Sigmoid colon (tissue), 7 donors: ENCODE data around the gene RIMBP2. TPM values are rescaled to one million over a fixed set of nuclear protein-coding genes. Genes with fewer than 3 reads are reported as not detected.

ENCODE experiments used
- DNase-seq: peaks from one replicate; pipeline ENCODE4 v3.0.0-alpha.2; 2019
- H3K27ac ChIP-seq, 4 donors: fragments of 200-600 bp; sonication (generic); one replicate each; pipeline ENCODE4 v1.5.1; 2016 to 2019; ENCODE audit warnings: mild to moderate bottlenecking in 1 of 4
- H3K27me3 ChIP-seq, 3 donors: fragments of 200-600 bp; sonication (generic); one replicate each; pipeline ENCODE4 v1.5.1; 2019; ENCODE audit warnings: mild to moderate bottlenecking in 1 of 3
- H3K36me3 ChIP-seq, 4 donors: fragments of 200-600 bp; sonication (generic); one replicate each; pipeline ENCODE4 v1.5.1; 2016 to 2019
- H3K4me1 ChIP-seq, 4 donors: fragments of 200-600 bp; sonication (generic); one replicate each; pipeline ENCODE4 v1.5.1; 2017 to 2019
- H3K4me3 ChIP-seq, 4 donors: fragments of 200-600 bp; sonication (generic); one replicate each; pipeline ENCODE4 v1.5.1; 2017 to 2019; ENCODE audit warnings: mild to moderate bottlenecking in 2 of 4, moderate library complexity in 1 of 4
- H3K9me3 ChIP-seq, 4 donors: fragments of 200-600 bp in 3 of 4; sonication (generic) in 3 of 4; one replicate each; pipeline versions ENCODE4 v1.5.1 to v1.6.1; 2013 to 2019
- CTCF ChIP-seq, 4 experiments: fragments of 450-650 bp in 3 of 4; fragments of 200-600 bp in 1 of 4; IDR thresholded peaks; one replicate each; pipeline ENCODE4 v1.5.1; 2016 to 2019; ENCODE audit warnings: antibody characterized with exemption in 4 of 4, mild to moderate bottlenecking in 3 of 4, moderate library complexity in 2 of 4
- EP300 ChIP-seq, 4 donors: sonication (generic); formaldehyde crosslinking; IDR thresholded peaks; one replicate each; pipeline ENCODE4 v1.6.1; 2017; ENCODE audit warnings: antibody characterized with exemption in 4 of 4
- POLR2A ChIP-seq, 2 donors: fragments of 450-650 bp; IDR thresholded peaks; one replicate each; pipeline ENCODE4 v1.6.1; 2016; ENCODE audit warnings: antibody characterized with exemption in 2 of 2, mild to moderate bottlenecking in 2 of 2, moderate library complexity in 2 of 2
- POLR2AphosphoS5 ChIP-seq, 4 donors: sonication (generic); formaldehyde crosslinking; IDR thresholded peaks; one replicate each; pipeline ENCODE4 v1.6.1; 2017; ENCODE audit warnings: antibody characterized with exemption in 4 of 4
- WGBS, 2 donors: extraction: QIAGEN DNeasy Blood & Tissue Kit; methylation state at CpG; one replicate each; pipeline ENCODE4 v1.1.7; 2013; 5-methylcytosine and 5-hydroxymethylcytosine counted together
- intact Hi-C: fragments of 100-400 bp; cut with DNase I; formaldehyde crosslinking; loops from one replicate; pipeline ENCODE4 v1.15.1; 2023
- polyA plus RNA-seq, 3 donors: library from polyadenylated mRNA; stranded (reverse); fragments of 200-250 nt; gene quantifications; one replicate each; pipeline ENCODE4 v1.2.3, GENCODE V29; 2013
- total RNA-seq, 4 donors: library from RNA; depleted of rRNA; stranded (reverse); fragments of >200 nt; gene quantifications; one replicate each; pipeline ENCODE4 v1.1.0, GENCODE V29; 2016
- donor health status: healthy with polysubstance abuse.
- donor health status: Bipolar disorder and iron deficiency.
- donor health status: healthy.

Gene RIMBP2
- total and polyA plus RNA-seq, 7 donors = under 0.01 to 5.5 (median 1.4) TPM

GRCh38 chr12:130677957-130678558 is 38.0 kb downstream of the RIMBP2 start:
- WGBS, 2 donors = 56 to 80% methylated on average over 23 of the region's 23 CpGs
- TF ChIP-seq POLR2AphosphoS5 (IDR thresholded peaks at IDR 0.05) (no peak), EP300 (IDR thresholded peaks at IDR 0.05) (no peak), CTCF (IDR thresholded peaks at IDR 0.05) (no peak), POLR2A (IDR thresholded peaks at IDR 0.05) (no peak)
- DNase-seq = no peak

GRCh38 chr12:130675791-130676190 is 40.3 kb downstream of the RIMBP2 start:
- intact Hi-C loops = no loop called here
- no peak overlapping the region for H3K4me3 ChIP-seq
- no peak for DNase-seq
- TF ChIP-seq POLR2AphosphoS5 (IDR thresholded peaks at IDR 0.05) (no peak), POLR2A (IDR thresholded peaks at IDR 0.05) (no peak), CTCF (IDR thresholded peaks at IDR 0.05) (no peak), EP300 (IDR thresholded peaks at IDR 0.05) (no peak)
- H3K27ac ChIP-seq = no peak overlapping the region
- H3K9me3 ChIP-seq = peaks cover 0 to 2% (median 0%) of the 10 kb centered on the region in 4 donors
- 95 to 96% methylated on average over 15 of the region's 15 CpGs for WGBS, 2 donors
- H3K27me3 ChIP-seq = no peaks in the 10 kb centered on the region
- H3K4me1 ChIP-seq = no peaks in the 10 kb centered on the region
- H3K36me3 ChIP-seq = no peaks in the 10 kb centered on the region

More at GRCh38 chr12:130677957-130678558, 38.0 kb downstream of the RIMBP2 start:
- intact Hi-C loops = no loop called here
- no peaks in the 10 kb centered on the region for H3K36me3 ChIP-seq
- no peak overlapping the region for H3K4me3 ChIP-seq
- H3K4me1 ChIP-seq = no peaks in the 10 kb centered on the region
- H3K27me3 ChIP-seq = no peaks in the 10 kb centered on the region
- no peak overlapping the region for H3K27ac ChIP-seq
- H3K9me3 ChIP-seq = peaks cover 0 to 2% (median 0%) of the 10 kb centered on the region in 4 donors

GRCh38 chr12:130675121-130675520 is 41.0 kb downstream of the RIMBP2 start:
- H3K4me1 ChIP-seq = no peaks in the 10 kb centered on the region
- WGBS, 2 donors = 95 to 96% methylated on average over 16 of the region's 16 CpGs
- H3K9me3 ChIP-seq = peaks cover 0 to 2% (median 0%) of the 10 kb centered on the region in 4 donors
- no peak overlapping the region for H3K27ac ChIP-seq
- no peak overlapping the region for H3K4me3 ChIP-seq
- intact Hi-C loops = no loop called here
- no peak for DNase-seq
- TF ChIP-seq POLR2A (IDR thresholded peaks at IDR 0.05) (no peak), EP300 (IDR thresholded peaks at IDR 0.05) (no peak), CTCF (IDR thresholded peaks at IDR 0.05) (no peak), POLR2AphosphoS5 (IDR thresholded peaks at IDR 0.05) (no peak)
- H3K36me3 ChIP-seq = no peaks in the 10 kb centered on the region
- no peaks in the 10 kb centered on the region for H3K27me3 ChIP-seq

GRCh38 chr12:130674676-130675075 is 41.4 kb downstream of the RIMBP2 start:
- Histone ChIP-seq H3K9me3 (peaks cover 0 to 2% (median 0%) of the 10 kb centered on the region in 4 donors), H3K4me3 (no peak overlapping the region), H3K4me1 (no peaks in the 10 kb centered on the region), H3K36me3 (no peaks in the 10 kb centered on the region), H3K27me3 (no peaks in the 10 kb centered on the region), H3K27ac (no peak overlapping the region)
- TF ChIP-seq POLR2AphosphoS5 (IDR thresholded peaks at IDR 0.05) = no peak
- no peak for DNase-seq
- intact Hi-C loops = no loop called here
- WGBS, 2 donors = 92 to 94% methylated on average over 24 of the region's 24 CpGs

GRCh38 chr12:130673036-130673705 is 42.9 kb downstream of the RIMBP2 start:
- no peaks in the 10 kb centered on the region for H3K27me3 ChIP-seq
- WGBS, 2 donors = 76 to 78% methylated on average over 17 of the region's 17 CpGs
- H3K36me3 ChIP-seq = no peaks in the 10 kb centered on the region
- DNase-seq = no peak
- no peak overlapping the region for H3K4me3 ChIP-seq
- no peak for TF ChIP-seq POLR2AphosphoS5 (IDR thresholded peaks at IDR 0.05)
- no peak for TF ChIP-seq CTCF (IDR thresholded peaks at IDR 0.05)
- no peak for TF ChIP-seq POLR2A (IDR thresholded peaks at IDR 0.05)
- TF ChIP-seq EP300 (IDR thresholded peaks at IDR 0.05) = no peak
- H3K9me3 ChIP-seq = peaks cover 0 to 2% (median 0%) of the 10 kb centered on the region in 4 donors
- no peak overlapping the region for H3K27ac ChIP-seq
- H3K4me1 ChIP-seq = no peaks in the 10 kb centered on the region
- intact Hi-C loops = no loop called here
